GM23248 (cell line): Measurements from ENCODE around the gene STRA8. TPM values are rescaled to one million over a fixed set of nuclear protein-coding genes. Genes with fewer than 3 reads are reported as not detected.

Experiments
- DNase-seq: peaks from one replicate; pipeline ENCODE4 v3.0.0-alpha.2; 2015
- H2AFZ ChIP-seq: fragments of 200-600 bp; sonication (generic); 2 replicates; pipeline ENCODE4 v1.6.1; 2016; ENCODE audit warnings: antibody characterized with exemption
- H3F3A ChIP-seq: fragments of 200-600 bp; sonication (generic); 2 replicates; pipeline ENCODE4 v1.6.1; 2016; ENCODE audit warnings: mild to moderate bottlenecking, antibody characterized with exemption, mixed run types; ENCODE audit not compliant: insufficient read depth
- H3K27ac ChIP-seq: fragments of 200-600 bp; sonication (generic); 2 replicates; pipeline ENCODE4 v1.5.1; 2016; ENCODE audit warnings: mild to moderate bottlenecking
- H3K27me3 ChIP-seq: fragments of 200-600 bp; sonication (generic); replicated peaks from 2 replicates; pipeline ENCODE4 v1.6.1; 2016; ENCODE audit warnings: mild to moderate bottlenecking; ENCODE audit not compliant: insufficient read depth
- H3K36me3 ChIP-seq: fragments of 200-600 bp; sonication (generic); 2 replicates; pipeline ENCODE4 v1.6.1; 2016; ENCODE audit warnings: low read depth, mild to moderate bottlenecking
- H3K4me1 ChIP-seq: fragments of 200-600 bp; sonication (generic); 2 replicates; pipeline ENCODE4 v1.6.1; 2016; ENCODE audit warnings: mild to moderate bottlenecking; ENCODE audit not compliant: insufficient read depth
- H3K4me2 ChIP-seq: fragments of 200-600 bp; sonication (generic); one replicate; pipeline ENCODE4 v1.6.1; 2016; ENCODE audit warnings: mild to moderate bottlenecking; ENCODE audit not compliant: unreplicated experiment
- H3K4me3 ChIP-seq: fragments of 200-600 bp; sonication (generic); 2 replicates; pipeline ENCODE4 v1.5.1; 2016; ENCODE audit warnings: mild to moderate bottlenecking
- H3K79me2 ChIP-seq: fragments of 200-600 bp; sonication (generic); 2 replicates; pipeline ENCODE4 v1.6.1; 2016; ENCODE audit warnings: mild to moderate bottlenecking; ENCODE audit not compliant: insufficient read depth
- H3K9ac ChIP-seq: fragments of 200-600 bp; sonication (generic); 2 replicates; pipeline ENCODE4 v1.6.1; 2016; ENCODE audit warnings: mild to moderate bottlenecking
- H3K9me2 ChIP-seq: fragments of 200-600 bp; sonication (generic); 2 replicates; pipeline ENCODE4 v1.6.1; 2016; ENCODE audit warnings: mixed run types, mild to moderate bottlenecking, moderate library complexity; ENCODE audit not compliant: insufficient read depth
- H3K9me3 ChIP-seq: fragments of 200-600 bp; sonication (generic); one replicate; pipeline ENCODE4 v1.6.1; 2017; ENCODE audit warnings: low read depth
- H4K20me1 ChIP-seq: fragments of 200-600 bp; sonication (generic); 2 replicates; pipeline ENCODE4 v1.6.0; 2016; ENCODE audit not compliant: insufficient read depth
- EZH2 ChIP-seq: fragments of 200-600 bp; sonication (generic); IDR thresholded peaks from 2 replicates; pipeline ENCODE4 v1.6.1; 2018; ENCODE audit warnings: antibody characterized with exemption, mild to moderate bottlenecking; ENCODE audit not compliant: insufficient read depth, poor library complexity, severe bottlenecking
- EZH2phosphoT487 ChIP-seq: fragments of 200-600 bp; sonication (generic); IDR thresholded peaks from 2 replicates; pipeline ENCODE4 v1.6.1; 2018; ENCODE audit warnings: antibody characterized with exemption, moderate library complexity, mild to moderate bottlenecking, low read depth; ENCODE audit not compliant: insufficient read depth
- WGBS, 2 experiments: methylation state at CpG; one replicate each; pipeline ENCODE4 v1.1.6; 2015 to 2017; ENCODE audit warnings: low lambda C conversion rate in 2 of 2, low coverage in 1 of 2; ENCODE audit errors: missing lambda C conversion rate in 2 of 2; 5-methylcytosine and 5-hydroxymethylcytosine counted together
- in situ Hi-C: fragments of 300-500 bp; cut with MboI; formaldehyde crosslinking; loops from 2 replicates; pipeline ENCODE4 v1.15.0; 2020
- polyA plus RNA-seq: library from polyadenylated mRNA; unstranded; fragments of >200 nt; fragmentation: Nextera tagmentation; extraction: Ambion mirVana; gene quantifications from 2 replicates; pipeline ENCODE4 v1.2.1, GENCODE V29; 2016
- total RNA-seq: library from RNA; depleted of rRNA; stranded (reverse); fragments of >200 nt; shearing (Covaris generic); gene quantifications from 2 replicates; pipeline ENCODE4 v1.2.3, GENCODE V29; 2014

STRA8 gene
- total and polyA plus RNA-seq, 2 experiments from 2014 or later, result not detected

DNA sequence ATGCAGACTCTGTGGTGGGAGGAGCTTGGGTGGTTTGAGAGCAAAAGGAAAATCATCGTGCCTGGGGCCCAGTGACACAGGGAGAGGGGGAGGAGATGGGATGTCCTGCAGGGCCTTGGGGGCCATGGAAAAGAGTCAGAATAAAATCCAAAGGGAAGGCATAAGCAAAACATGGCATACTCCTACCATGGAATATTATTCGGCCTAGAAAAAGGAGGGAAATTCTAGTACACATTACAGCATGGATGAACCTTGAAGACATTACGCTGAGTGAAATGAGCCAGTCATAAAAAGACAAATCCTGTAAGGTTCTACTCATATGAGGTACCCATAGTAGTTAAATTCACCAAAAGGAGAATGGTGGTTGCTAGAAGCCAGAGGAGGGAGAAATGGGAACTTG is 38.7 kb downstream of the STRA8 start:
- TF ChIP-seq EZH2, result no peak
- in situ Hi-C loops, result loop anchor here (10.0 kb wide), 2 partner anchors 372 to 588 kb away; no protein-coding TSS in a partner anchor
- Histone ChIP-seq H3K79me2 (no peaks in the 10 kb centered on the region), H3F3A (no peaks in the 10 kb centered on the region), H4K20me1 (no peaks in the 10 kb centered on the region), H2AFZ (no peak overlapping the region), H3K9me2 (no peaks in the 10 kb centered on the region), H3K36me3 (no peaks in the 10 kb centered on the region), H3K27ac (no peak overlapping the region), H3K9me3 (no peaks in the 10 kb centered on the region), H3K27me3 (peaks cover 5% of the 10 kb centered on the region), H3K4me3 (no peak overlapping the region), H3K4me1 (no peaks in the 10 kb centered on the region), H3K9ac (no peak overlapping the region), H3K4me2 (no peak overlapping the region)
- no peak for DNase-seq
- 68 to 74% methylated on average over 3 of the region's 3 CpGs for WGBS, 2 experiments

DNA sequence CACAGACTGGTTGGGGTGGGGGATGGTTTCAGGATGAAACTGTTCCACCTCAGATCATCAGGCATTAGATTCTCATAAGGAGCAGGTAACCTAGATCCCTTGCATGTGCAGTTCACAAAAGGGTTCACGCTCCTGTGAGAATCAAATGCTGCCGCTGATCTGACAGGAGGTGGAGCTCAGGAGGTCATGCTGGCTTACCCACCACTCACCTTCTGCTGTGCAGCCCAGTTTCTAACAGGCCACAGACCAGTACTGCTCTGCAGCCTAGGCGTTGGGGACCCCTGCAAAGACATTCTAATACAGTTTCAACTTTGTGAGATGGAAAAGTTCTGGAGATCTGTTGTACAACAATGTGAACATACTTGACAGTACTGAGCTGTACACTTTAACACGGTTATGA is 39.9 kb downstream of the STRA8 start:
- Histone ChIP-seq H3K27ac (no peak overlapping the region), H3K9ac (no peak overlapping the region), H3K4me3 (no peak overlapping the region), H3K27me3 (no peaks in the 10 kb centered on the region), H4K20me1 (no peaks in the 10 kb centered on the region), H3K9me2 (no peaks in the 10 kb centered on the region), H3K4me1 (no peaks in the 10 kb centered on the region), H3K36me3 (no peaks in the 10 kb centered on the region), H2AFZ (no peak overlapping the region), H3K9me3 (no peaks in the 10 kb centered on the region), H3K4me2 (no peak overlapping the region), H3K79me2 (no peaks in the 10 kb centered on the region), H3F3A (no peaks in the 10 kb centered on the region)
- DNase-seq, result no peak
- WGBS, 2 experiments, result 52 to 55% methylated on average over 4 of the region's 4 CpGs
- in situ Hi-C loops, result loop anchor here (10.0 kb wide), 2 partner anchors 371 to 589 kb away; no protein-coding TSS in a partner anchor
- TF ChIP-seq EZH2phosphoT487 (no peak), EZH2 (no peak)

DNA sequence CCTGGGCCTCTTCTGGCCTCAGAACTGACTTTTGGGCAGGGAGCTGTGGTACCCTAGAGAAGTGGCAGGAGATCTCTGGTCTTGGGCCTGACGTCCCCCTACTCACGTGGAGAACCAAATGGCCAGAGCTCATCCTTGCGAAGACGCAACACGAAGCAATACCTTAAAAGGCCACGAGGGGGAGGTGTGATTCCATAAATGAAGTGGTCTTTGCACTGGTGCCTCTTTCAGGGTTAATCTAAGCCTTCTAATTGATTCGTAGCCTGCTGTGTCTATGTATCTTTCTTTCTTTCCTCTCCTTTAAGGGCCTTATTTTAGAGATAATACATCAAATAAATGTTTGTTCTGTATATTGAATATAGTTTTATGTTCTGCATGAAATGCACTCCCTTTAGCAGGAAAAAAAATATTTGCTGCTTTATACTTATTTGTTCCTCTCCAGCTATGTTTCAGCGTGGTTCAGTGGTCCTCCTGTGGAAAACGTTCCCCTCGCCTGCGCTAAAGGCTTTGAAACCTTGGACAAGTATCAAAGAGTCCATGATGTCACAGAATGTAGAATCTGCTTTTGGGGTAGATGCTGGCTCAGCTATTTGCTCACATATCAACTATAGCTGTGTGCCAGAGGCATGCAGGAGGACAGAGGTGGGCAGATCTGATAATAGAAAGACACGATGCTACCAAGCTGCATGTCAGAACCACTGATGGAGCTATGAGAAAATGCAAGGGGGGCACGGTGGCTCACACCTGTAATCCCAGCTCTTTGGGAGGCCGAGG is 41.0 kb downstream of the STRA8 start:
- no peak overlapping the region for H3K4me2 ChIP-seq
- TF ChIP-seq EZH2, result no peak
- no peak for TF ChIP-seq EZH2phosphoT487
- no peak overlapping the region for H3K4me3 ChIP-seq
- H3K27me3 ChIP-seq, result 0 out of 2 replicates have a peak, but pooled peaks cover 2% of the 10 kb centered on the region
- no peak overlapping the region for H3K27ac ChIP-seq
- no peaks in the 10 kb centered on the region for H3K9me3 ChIP-seq
- no peaks in the 10 kb centered on the region for H3K4me1 ChIP-seq
- H3K9me2 ChIP-seq, result no peaks in the 10 kb centered on the region
- no peaks in the 10 kb centered on the region for H3K36me3 ChIP-seq
- no peaks in the 10 kb centered on the region for H3K79me2 ChIP-seq
- H4K20me1 ChIP-seq, result no peaks in the 10 kb centered on the region
- no peak overlapping the region for H2AFZ ChIP-seq
- DNase-seq, result peak; percentile 69
- in situ Hi-C loops, result loop anchor here (10.0 to 25.0 kb wide), 3 partner anchors 288 to 590 kb away; partner anchors contain the start of gene NUP205
- H3F3A ChIP-seq, result no peaks in the 10 kb centered on the region
- WGBS, 2 experiments, result 21 to 29% methylated on average over 14 of the region's 14 CpGs
- H3K9ac ChIP-seq, result no peak overlapping the region

DNA sequence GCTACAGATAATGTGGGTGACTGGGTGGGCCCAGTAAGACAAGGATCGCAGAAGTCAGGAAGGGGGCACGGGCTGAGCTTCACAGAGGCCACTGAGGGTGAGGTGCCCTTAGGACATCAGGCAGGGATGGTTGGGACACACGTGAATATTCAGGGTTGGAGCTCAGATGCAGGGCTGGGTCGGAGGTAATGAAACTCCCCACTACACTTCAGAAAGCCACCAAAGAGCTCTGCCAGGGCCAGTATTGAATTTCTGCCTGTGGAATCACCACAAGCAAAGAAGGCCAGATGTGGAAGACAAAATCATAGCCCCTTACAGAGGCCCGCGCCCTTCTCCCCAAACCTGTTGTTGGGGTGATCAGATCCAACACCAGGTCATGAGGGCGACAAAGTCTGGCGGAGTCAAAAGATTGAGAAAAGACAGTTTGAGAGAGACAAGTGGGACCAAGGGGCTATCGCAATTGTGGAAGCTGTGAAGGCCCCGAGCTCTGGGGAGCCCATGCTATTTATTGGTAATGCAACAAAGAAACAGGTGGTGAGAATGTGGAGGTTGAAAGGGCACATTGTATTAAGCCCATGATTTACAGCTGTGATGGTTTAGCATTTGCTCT is 42.4 kb downstream of the STRA8 start:
- Histone ChIP-seq H3F3A (no peaks in the 10 kb centered on the region), H3K36me3 (no peaks in the 10 kb centered on the region), H3K79me2 (no peaks in the 10 kb centered on the region), H3K27ac (no peak overlapping the region), H3K4me1 (no peaks in the 10 kb centered on the region), H3K9me3 (no peaks in the 10 kb centered on the region), H3K4me3 (no peak overlapping the region), H3K9me2 (no peaks in the 10 kb centered on the region), H3K4me2 (no peak overlapping the region), H4K20me1 (no peaks in the 10 kb centered on the region), H2AFZ (no peak overlapping the region), H3K27me3 (0 out of 2 replicates have a peak, but pooled peaks cover 4% of the 10 kb centered on the region), H3K9ac (no peak overlapping the region)
- DNase-seq, result no peak
- in situ Hi-C loops, result loop anchor here (10.0 to 25.0 kb wide), 3 partner anchors 286 to 591 kb away; partner anchors contain the start of gene NUP205
- TF ChIP-seq EZH2, result no peak
- TF ChIP-seq EZH2phosphoT487, result no peak
- WGBS, 2 experiments, result 85 to 89% methylated on average over 10 of the region's 10 CpGs
